ENCODE measurements around the gene NADSYN1.

The NADSYN1 gene

GRCh38 chr11:71456831-71457230, 3.8 kb downstream of the NADSYN1 start:
- peaks cover 2% of the 10 kb centered on the region for H3K4me1 ChIP-seq
- no peaks in the 10 kb centered on the region for H3K27me3 ChIP-seq
- TF ChIP-seq, protein P1, sequence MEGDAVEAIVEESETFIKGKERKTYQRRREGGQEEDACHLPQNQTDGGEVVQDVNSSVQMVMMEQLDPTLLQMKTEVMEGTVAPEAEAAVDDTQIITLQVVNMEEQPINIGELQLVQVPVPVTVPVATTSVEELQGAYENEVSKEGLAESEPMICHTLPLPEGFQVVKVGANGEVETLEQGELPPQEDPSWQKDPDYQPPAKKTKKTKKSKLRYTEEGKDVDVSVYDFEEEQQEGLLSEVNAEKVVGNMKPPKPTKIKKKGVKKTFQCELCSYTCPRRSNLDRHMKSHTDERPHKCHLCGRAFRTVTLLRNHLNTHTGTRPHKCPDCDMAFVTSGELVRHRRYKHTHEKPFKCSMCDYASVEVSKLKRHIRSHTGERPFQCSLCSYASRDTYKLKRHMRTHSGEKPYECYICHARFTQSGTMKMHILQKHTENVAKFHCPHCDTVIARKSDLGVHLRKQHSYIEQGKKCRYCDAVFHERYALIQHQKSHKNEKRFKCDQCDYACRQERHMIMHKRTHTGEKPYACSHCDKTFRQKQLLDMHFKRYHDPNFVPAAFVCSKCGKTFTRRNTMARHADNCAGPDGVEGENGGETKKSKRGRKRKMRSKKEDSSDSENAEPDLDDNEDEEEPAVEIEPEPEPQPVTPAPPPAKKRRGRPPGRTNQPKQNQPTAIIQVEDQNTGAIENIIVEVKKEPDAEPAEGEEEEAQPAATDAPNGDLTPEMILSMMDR (IDR thresholded peaks at IDR 0.05; ENCODE audit: low read depth, low read length): no peak
- no peaks in the 10 kb centered on the region; the same call in 1 of the 2 replicates for H3K36me3 ChIP-seq
- no peak overlapping the region for H3K4me3 ChIP-seq (ENCODE audit: low read depth, low read length)
- no peak for DNase-seq
- H3K9me3 ChIP-seq: no peaks in the 10 kb centered on the region

GRCh38 chr11:71458146-71459070, 5.4 kb downstream of the NADSYN1 start:
- TF ChIP-seq, protein P1 (IDR thresholded peaks at IDR 0.05; ENCODE audit: low read depth, low read length): no peak
- H3K9me3 ChIP-seq: no peaks in the 10 kb centered on the region
- no peaks in the 10 kb centered on the region for H3K36me3 ChIP-seq
- H3K4me1 ChIP-seq: no peaks in the 10 kb centered on the region
- H3K27me3 ChIP-seq: no peaks in the 10 kb centered on the region
- no peak for DNase-seq
- H3K4me3 ChIP-seq (ENCODE audit: low read depth, low read length): no peak overlapping the region

GRCh38 chr11:71459076-71459766, 6.2 kb downstream of the NADSYN1 start:
- no peaks in the 10 kb centered on the region for H3K36me3 ChIP-seq
- TF ChIP-seq, protein P1 (IDR thresholded peaks at IDR 0.05; ENCODE audit: low read depth, low read length): no peak

GRCh38 chr11:71459767-71460320, 6.8 kb downstream of the NADSYN1 start:
- DNase-seq: no peak
- no peaks in the 10 kb centered on the region for H3K4me1 ChIP-seq
- no peaks in the 10 kb centered on the region for H3K27me3 ChIP-seq
- no peak overlapping the region for H3K4me3 ChIP-seq (ENCODE audit: low read depth, low read length)
- no peaks in the 10 kb centered on the region for H3K9me3 ChIP-seq
- TF ChIP-seq, protein P1 (IDR thresholded peaks at IDR 0.05; ENCODE audit: low read depth, low read length): no peak
- no peaks in the 10 kb centered on the region for H3K36me3 ChIP-seq

More at GRCh38 chr11:71459076-71459766, 6.2 kb downstream of the NADSYN1 start:
- H3K4me3 ChIP-seq (ENCODE audit: low read depth, low read length): no peak overlapping the region
- DNase-seq: no peak
- no peaks in the 10 kb centered on the region for H3K27me3 ChIP-seq
- H3K4me1 ChIP-seq: no peaks in the 10 kb centered on the region
- no peaks in the 10 kb centered on the region for H3K9me3 ChIP-seq

DNA sequence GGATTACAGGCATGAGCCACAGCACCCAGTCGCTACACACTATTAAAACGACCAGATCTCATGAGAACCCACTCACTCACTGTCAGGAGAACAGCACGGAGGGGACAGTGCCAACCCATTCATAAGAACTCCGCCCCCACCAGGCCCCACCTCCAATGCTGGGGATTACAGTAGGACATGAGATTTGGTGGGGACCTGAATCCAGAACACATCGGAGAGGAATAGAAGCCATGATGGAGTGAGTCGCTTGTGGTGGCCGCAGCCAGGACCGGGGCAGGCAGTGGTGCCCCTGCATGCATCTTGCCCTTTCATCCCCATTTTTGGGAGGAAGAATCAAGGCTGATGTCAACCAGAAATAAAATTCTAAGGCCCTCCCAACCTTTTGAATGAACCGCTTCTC, 8.7 kb downstream of the NADSYN1 start:
- no peaks in the 10 kb centered on the region for H3K4me1 ChIP-seq
- TF ChIP-seq, protein P1 (IDR thresholded peaks at IDR 0.05; ENCODE audit: low read depth, low read length): no peak
- H3K27me3 ChIP-seq: no peaks in the 10 kb centered on the region
- H3K36me3 ChIP-seq: no peaks in the 10 kb centered on the region
- no peaks in the 10 kb centered on the region for H3K9me3 ChIP-seq
- no peak for DNase-seq
- H3K4me3 ChIP-seq (ENCODE audit: low read depth, low read length): no peak overlapping the region

Data from BE2C (cell line).